Smooth muscle cell (in vitro differentiated cells): ENCODE data around the gene EPS8. TPM values are rescaled to one million over a fixed set of nuclear protein-coding genes. Genes with fewer than 3 reads are reported as not detected.
"Not testable (repeated sequence)": the region's sequence is repeated elsewhere in the genome, so short reads cannot be mapped to it uniquely, and the experiment has no call there.

Experiments used
- DNase-seq: peaks from one replicate; lab custom pipeline; 2025; ENCODE audit not compliant: unreplicated experiment; lab: John Stamatoyannopoulos, UW
- H2AFZ ChIP-seq: fragments of 200-600 bp; sonication (generic); 2 replicates; pipeline ENCODE4 v1.6.0; 2016; ENCODE audit warnings: antibody characterized with exemption, low read depth, mild to moderate bottlenecking
- H3F3A ChIP-seq: fragments of 200-600 bp; sonication (generic); 2 replicates; pipeline ENCODE4 v1.6.0; 2017; ENCODE audit warnings: antibody characterized with exemption, low read depth
- H3K27ac ChIP-seq: fragments of 200-600 bp; sonication (generic); 2 replicates; pipeline ENCODE4 v1.5.1; 2016; ENCODE audit warnings: low read depth, mild to moderate bottlenecking
- H3K27me3 ChIP-seq: fragments of 200-600 bp; sonication (generic); 2 replicates; pipeline ENCODE4 v1.6.1; 2016; ENCODE audit warnings: low read depth, mild to moderate bottlenecking
- H3K36me3 ChIP-seq: fragments of 200-600 bp; sonication (generic); 2 replicates; pipeline ENCODE4 v1.5.1; 2016; ENCODE audit warnings: low read depth
- H3K4me1 ChIP-seq: fragments of 200-600 bp; sonication (generic); 2 replicates; pipeline ENCODE4 v1.5.1; 2016; ENCODE audit warnings: low read depth
- H3K4me2 ChIP-seq: fragments of 200-600 bp; sonication (generic); 2 replicates; pipeline ENCODE4 v1.6.0; 2016; ENCODE audit warnings: mild to moderate bottlenecking
- H3K4me3 ChIP-seq: fragments of 200-600 bp; sonication (generic); 2 replicates; pipeline ENCODE4 v1.5.1; 2016; ENCODE audit warnings: mild to moderate bottlenecking
- H3K79me2 ChIP-seq: fragments of 200-600 bp; sonication (generic); 2 replicates; pipeline ENCODE4 v1.6.0; 2016; ENCODE audit warnings: low read depth, mild to moderate bottlenecking
- H3K9ac ChIP-seq: fragments of 200-600 bp; sonication (generic); 2 replicates; pipeline ENCODE4 v1.6.0; 2016; ENCODE audit warnings: low read depth
- H3K9me3 ChIP-seq: fragments of 200-600 bp; sonication (generic); replicated peaks from 2 replicates; pipeline ENCODE4 v1.5.1; 2016; ENCODE audit warnings: low read depth
- H4K20me1 ChIP-seq: fragments of 200-600 bp; sonication (generic); 2 replicates; pipeline ENCODE4 v1.6.0; 2016; ENCODE audit warnings: low read depth
- WGBS: methylation state at CpG from one replicate; pipeline ENCODE4 v1.1.7; 2016; ENCODE audit warnings: low lambda C conversion rate; 5-methylcytosine and 5-hydroxymethylcytosine counted together
- polyA plus RNA-seq: library from polyadenylated mRNA; unstranded; fragments of >200 nt; fragmentation: Nextera tagmentation; extraction: Ambion mirVana; gene quantifications from 2 replicates; pipeline ENCODE4 v1.2.1, GENCODE V29; 2016
- total RNA-seq: library from RNA; depleted of rRNA; stranded (reverse); fragments of >200 nt; gene quantifications from 2 replicates; pipeline ENCODE4 v1.2.3, GENCODE V29; 2014
- TF ChIP-seq, protein P1 (sequence below): fragments of 200-600 bp; sonication (generic); IDR thresholded peaks from 2 replicates; pipeline ENCODE4 v1.5.1; 2017; ENCODE audit warnings: borderline replicate concordance, mild to moderate bottlenecking, antibody characterized with exemption; ENCODE audit not compliant: insufficient read depth, poor library complexity, severe bottlenecking

The EPS8 gene
- total and polyA plus RNA-seq, 2 experiments from 2014 or later, result 27.5 to 68.3 TPM

DNA sequence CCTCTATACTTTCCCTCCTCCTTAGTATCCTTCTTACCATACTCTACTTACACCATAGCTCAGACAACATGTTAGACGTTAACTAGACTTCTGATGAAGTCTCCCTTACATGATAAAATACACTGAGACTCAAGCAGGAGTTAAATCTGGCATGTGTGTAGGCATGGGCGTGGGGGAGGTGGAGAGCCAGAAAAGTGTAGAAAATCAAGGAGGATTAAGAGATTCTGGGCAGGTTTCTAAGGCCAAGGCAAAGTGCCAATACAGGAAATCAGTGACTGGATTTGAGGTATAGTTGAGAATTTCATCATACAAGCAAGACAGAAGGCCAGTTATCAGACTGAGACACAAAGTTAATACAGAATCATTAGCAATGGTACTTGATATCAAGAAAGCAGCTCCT lies 37.4 kb downstream of the EPS8 start:
- no peak overlapping the region for H3K4me3 ChIP-seq
- H3F3A ChIP-seq, result no peaks in the 10 kb centered on the region
- peaks cover 8% of the 10 kb centered on the region for H4K20me1 ChIP-seq
- H3K79me2 ChIP-seq, result peaks cover 73% of the 10 kb centered on the region
- peaks cover 10% of the 10 kb centered on the region for H3K4me1 ChIP-seq
- no peak overlapping the region for H3K9ac ChIP-seq
- H3K9me3 ChIP-seq, result no peaks in the 10 kb centered on the region
- H3K27ac ChIP-seq, result peak overlapping the region; percentile 25
- H3K4me2 ChIP-seq, result peak overlapping the region; percentile 12
- no peak for DNase-seq
- H2AFZ ChIP-seq, result no peak overlapping the region
- no peaks in the 10 kb centered on the region for H3K36me3 ChIP-seq
- 63% methylated on average over 2 of the region's 2 CpGs for whole genome bisulfite sequencing
- H3K27me3 ChIP-seq, result no peaks in the 10 kb centered on the region
- TF ChIP-seq, protein P1, sequence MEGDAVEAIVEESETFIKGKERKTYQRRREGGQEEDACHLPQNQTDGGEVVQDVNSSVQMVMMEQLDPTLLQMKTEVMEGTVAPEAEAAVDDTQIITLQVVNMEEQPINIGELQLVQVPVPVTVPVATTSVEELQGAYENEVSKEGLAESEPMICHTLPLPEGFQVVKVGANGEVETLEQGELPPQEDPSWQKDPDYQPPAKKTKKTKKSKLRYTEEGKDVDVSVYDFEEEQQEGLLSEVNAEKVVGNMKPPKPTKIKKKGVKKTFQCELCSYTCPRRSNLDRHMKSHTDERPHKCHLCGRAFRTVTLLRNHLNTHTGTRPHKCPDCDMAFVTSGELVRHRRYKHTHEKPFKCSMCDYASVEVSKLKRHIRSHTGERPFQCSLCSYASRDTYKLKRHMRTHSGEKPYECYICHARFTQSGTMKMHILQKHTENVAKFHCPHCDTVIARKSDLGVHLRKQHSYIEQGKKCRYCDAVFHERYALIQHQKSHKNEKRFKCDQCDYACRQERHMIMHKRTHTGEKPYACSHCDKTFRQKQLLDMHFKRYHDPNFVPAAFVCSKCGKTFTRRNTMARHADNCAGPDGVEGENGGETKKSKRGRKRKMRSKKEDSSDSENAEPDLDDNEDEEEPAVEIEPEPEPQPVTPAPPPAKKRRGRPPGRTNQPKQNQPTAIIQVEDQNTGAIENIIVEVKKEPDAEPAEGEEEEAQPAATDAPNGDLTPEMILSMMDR, result no peak

DNA sequence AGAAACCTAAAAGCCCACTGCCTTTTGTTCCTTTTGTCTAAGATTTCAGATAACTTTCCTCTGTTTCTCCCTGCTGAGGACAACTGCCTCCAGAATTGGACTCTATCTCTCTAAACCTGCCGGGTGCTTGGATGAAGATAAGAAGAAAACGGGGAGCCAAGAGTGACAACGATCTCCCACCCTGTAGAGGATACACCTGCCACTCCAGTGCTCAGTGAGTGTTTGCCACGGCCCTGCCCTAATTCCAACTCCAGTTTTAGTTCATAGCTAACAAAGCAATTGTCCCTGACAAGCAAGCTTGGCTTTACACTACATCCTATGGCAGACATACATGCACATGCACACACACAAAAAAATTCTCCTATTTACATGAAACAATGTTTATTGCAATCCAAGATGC lies 39.3 kb downstream of the EPS8 start:
- Histone ChIP-seq H3K4me3 (no peak overlapping the region), H3K27ac (no peak overlapping the region), H3K9ac (no peak overlapping the region), H2AFZ (no peak overlapping the region), H3K27me3 (no peaks in the 10 kb centered on the region), H3K9me3 (no peaks in the 10 kb centered on the region), H3K36me3 (no peaks in the 10 kb centered on the region), H3F3A (no peaks in the 10 kb centered on the region), H4K20me1 (peaks cover 8% of the 10 kb centered on the region), H3K4me2 (no peak overlapping the region), H3K4me1 (peaks cover 10% of the 10 kb centered on the region), H3K79me2 (peaks cover 73% of the 10 kb centered on the region)
- WGBS, result 96% methylated on average over 4 of the region's 4 CpGs
- TF ChIP-seq, protein P1, result no peak
- DNase-seq, result no peak

DNA sequence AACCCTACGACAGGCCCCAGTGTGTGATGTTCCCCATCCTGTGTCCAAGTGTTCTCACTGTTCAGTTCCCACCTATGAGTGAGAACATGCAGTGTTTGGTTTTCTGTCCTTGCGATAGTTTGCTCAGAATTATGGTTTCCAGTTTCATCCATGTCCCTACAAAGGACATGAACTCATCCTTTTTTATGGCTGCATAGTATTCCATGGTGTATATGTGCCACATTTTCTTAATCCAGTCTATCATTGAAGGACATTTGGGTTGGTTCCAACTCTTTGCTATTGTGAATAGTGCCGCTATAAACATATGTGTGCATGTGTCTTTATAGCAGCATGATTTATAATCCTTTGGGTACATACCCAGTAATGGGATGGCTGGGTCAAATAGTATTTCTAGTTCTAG lies 47.3 kb downstream of the EPS8 start:
- H3K27me3 ChIP-seq, H3K9me3 ChIP-seq, H3K4me2 ChIP-seq, H3K9ac ChIP-seq, H3K4me3 ChIP-seq, H3K27ac ChIP-seq, DNase-seq, H3K4me1 ChIP-seq, H3F3A ChIP-seq, H3K36me3 ChIP-seq, H2AFZ ChIP-seq: not testable (repeated sequence)
- Histone ChIP-seq H4K20me1 (peaks cover 14% of the 10 kb centered on the region), H3K79me2 (peaks cover 66% of the 10 kb centered on the region)
- 99% methylated on average over 3 of the region's 3 CpGs for WGBS

DNA sequence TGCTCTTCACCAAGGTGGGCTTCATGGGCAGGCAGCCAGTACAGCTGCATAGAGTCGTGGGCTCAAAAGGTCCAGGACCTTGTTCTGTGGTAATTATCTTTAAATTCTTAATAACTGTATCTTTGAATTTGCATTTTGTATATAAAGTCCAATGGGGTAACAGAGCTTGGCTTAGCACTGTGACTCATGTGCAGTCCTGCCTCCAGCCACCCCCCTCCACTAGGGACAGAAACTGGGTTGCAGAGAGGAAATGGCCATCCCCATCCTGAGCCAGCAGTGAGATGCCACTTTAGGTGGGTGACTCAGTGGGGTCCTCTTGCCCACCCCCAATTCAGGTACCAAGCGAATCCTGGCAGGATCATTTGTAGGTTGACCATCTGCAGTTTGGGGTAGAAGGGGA lies 48.1 kb downstream of the EPS8 start:
- TF ChIP-seq, protein P1, result no peak
- Histone ChIP-seq H4K20me1 (peaks cover 14% of the 10 kb centered on the region), H3K27ac (no peak overlapping the region), H3K79me2 (peaks cover 67% of the 10 kb centered on the region), H3K9me3 (no peaks in the 10 kb centered on the region), H3K36me3 (no peaks in the 10 kb centered on the region), H3K9ac (no peak overlapping the region), H3K27me3 (no peaks in the 10 kb centered on the region), H2AFZ (no peak overlapping the region), H3F3A (no peaks in the 10 kb centered on the region), H3K4me2 (no peak overlapping the region), H3K4me3 (no peak overlapping the region), H3K4me1 (no peaks in the 10 kb centered on the region)
- 96% methylated on average over 2 of the region's 2 CpGs for WGBS
- no peak for DNase-seq

DNA sequence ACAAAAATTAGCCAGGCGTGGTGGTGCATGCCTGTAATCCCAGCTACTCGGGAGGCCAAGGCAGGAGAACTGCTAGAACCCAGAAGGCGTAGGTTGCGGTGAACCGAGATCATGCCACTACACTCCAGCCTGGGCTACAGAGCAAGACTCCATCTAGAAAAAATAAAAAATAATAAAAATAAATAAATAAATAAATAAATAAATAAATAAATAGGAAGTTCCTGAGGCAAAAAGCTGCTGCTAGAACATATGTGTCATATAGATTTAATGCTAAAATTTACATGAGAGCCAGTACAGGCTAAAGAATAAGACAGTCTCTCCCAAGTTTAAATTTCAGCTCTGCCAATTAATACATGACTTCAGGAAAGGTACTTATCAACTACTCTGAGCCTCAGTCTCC lies 48.8 kb downstream of the EPS8 start:
- H3K79me2 ChIP-seq, result peaks cover 66% of the 10 kb centered on the region
- H3K27me3 ChIP-seq, H3K27ac ChIP-seq, H3K4me1 ChIP-seq, H3K36me3 ChIP-seq, H3K9me3 ChIP-seq, H3F3A ChIP-seq, DNase-seq, H2AFZ ChIP-seq, H3K9ac ChIP-seq, H3K4me3 ChIP-seq, H3K4me2 ChIP-seq: not testable (repeated sequence)
- 99% methylated on average over 5 of the region's 5 CpGs for WGBS
- peaks cover 14% of the 10 kb centered on the region for H4K20me1 ChIP-seq
